HG03558 (cell line): ENCODE measurements around the gene DCP1A.
"Not testable (repeated sequence)": the region's sequence is repeated elsewhere in the genome, so short reads cannot be mapped to it uniquely, and the experiment has no call there.

Experiments used
- ATAC-seq: cut with Tn5 transposase; IDR thresholded peaks from one replicate; pipeline ENCODE4 v1.9.1; 2021; ENCODE audit warnings: moderate number of reproducible peaks; ENCODE audit not compliant: unreplicated experiment; ENCODE audit errors: extremely low read depth

DCP1A gene

GRCh38 chr3:53331871-53332270 is 15.5 kb downstream of the DCP1A start:
- ATAC-seq = no peak

- no peak for ATAC-seq
Observed at GRCh38 chr3:53329897-53330296, 17.4 kb downstream of the DCP1A start.

- no peak for ATAC-seq
Observed at GRCh38 chr3:53328746-53329145, 18.6 kb downstream of the DCP1A start.

GRCh38 chr3:53327986-53328385 is 19.4 kb downstream of the DCP1A start:
- ATAC-seq = not testable (repeated sequence)

GRCh38 chr3:53324105-53324504 is 23.2 kb downstream of the DCP1A start:
- no peak for ATAC-seq

DNA sequence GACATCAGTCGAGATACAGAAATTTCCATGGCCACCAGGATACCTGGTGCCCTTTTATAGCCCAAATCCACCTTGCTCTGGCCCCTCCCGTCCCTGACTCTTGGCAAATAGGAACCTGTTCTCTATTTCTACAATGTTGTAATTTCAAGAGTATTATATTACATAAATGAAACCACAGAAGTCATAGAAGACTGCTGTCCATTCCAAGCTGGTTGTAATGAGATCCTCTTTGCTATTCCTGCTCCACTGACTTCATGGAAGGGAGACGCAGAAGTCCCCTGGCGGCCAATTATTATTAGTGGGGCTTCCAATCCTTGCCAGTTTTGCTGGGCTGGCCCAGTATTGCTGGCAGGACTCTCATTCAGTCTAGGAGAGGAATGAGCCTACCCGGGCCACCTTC is 26.6 kb downstream of the DCP1A start:
- no peak for ATAC-seq

DNA sequence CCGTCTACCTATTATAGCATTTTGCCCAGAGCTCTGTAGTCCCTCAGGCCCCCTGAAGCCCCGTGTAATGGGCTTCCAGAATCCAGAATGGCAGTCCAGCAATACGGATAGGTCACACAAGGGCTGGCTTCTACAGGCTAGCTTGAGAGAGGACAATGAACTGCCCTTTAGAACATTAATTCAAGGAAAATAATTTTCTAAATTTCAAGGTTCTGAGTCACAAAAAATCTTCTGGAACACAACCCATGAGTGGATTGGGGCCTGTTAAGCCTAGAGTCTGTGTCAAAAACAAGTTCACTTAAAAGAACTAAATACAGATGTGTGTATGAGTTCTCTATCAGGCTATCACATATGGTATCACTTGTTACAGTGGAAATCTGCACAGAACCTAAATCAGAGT is 28.8 kb downstream of the DCP1A start:
- no peak for ATAC-seq

GRCh38 chr3:53312832-53313231 is 34.5 kb downstream of the DCP1A start:
- ATAC-seq = no peak

DNA sequence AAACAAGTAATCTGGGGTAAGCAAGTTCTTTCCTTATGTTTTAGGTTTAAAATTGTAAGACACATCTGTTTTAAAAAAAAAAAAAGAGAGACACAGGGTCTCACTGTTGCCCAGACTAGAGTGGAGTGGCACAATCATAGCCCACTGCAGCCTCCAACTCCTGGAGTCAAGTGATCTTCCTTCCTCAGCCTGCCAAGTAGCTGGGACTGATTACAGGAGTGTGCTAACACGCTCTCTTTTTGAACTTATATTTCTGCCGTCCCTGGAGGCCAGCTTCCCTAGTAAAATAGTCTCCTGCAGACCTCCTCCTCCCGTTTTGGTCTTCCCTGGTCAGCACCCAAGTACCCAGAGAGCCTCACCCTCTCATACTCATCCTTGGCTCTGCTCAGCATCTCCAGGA is 35.5 kb downstream of the DCP1A start:
- ATAC-seq = no peak

DNA sequence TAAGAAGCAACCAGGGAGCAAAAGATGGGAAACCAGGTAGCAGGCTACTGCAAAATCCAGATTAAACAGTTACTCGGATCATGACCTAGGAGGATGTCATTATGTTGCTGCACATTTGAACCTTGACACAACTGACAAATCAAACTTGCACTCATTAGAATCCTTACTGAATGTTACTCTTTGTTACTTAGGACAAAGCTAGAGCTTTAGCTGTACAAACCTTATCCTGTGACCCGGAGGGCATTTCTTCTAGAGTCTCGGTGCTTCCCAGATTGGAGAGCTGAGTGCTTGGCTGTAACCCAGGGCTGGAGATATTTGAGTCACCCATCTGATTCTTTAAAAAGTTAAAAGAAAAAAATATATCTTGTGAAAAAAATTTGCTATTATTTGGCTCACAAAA is 43.4 kb downstream of the DCP1A start:
- ATAC-seq = no peak

DNA sequence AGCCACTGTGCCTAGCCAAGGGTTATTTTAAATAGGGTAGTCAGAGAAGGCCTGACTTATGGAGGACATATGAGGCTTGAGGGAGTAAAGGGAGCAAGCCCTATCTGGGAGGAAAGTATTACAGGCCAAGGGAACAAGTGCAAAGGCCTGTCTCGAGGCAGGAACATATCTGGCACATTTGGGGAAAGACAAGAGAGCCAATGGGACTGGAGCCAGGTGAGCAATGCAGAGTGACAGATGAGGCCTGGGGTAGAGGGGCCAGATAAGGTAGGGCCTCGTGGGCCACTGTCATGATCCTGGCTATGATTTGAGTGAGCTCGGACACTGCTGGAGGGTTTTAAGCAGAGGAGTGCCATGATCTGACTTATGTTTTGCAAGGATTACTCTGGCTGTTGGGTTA is 43.8 kb downstream of the DCP1A start:
- no peak for ATAC-seq

- no peak for ATAC-seq
Observed at GRCh38 chr3:53300826-53301225, 46.5 kb downstream of the DCP1A start.

DNA sequence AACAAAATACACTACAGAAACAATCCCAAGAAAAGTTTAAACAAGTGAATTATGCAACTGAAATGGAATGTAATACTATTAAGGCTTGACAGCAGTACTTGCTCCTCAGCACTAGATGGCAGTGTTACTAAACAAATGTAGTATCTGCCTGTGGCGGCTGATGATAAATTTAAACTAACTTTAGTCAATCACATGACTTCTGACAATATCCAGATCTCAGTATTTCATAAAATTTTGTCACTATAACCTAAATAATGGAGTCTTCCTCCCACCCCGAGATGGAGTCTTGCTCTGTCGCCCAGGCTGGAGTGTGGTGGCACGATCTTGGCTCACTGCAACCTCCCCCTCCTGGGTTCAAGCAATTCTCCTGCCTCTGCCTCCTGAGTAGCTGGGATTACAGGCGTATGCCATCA is 47.7 kb downstream of the DCP1A start:
- not testable (repeated sequence) for ATAC-seq

- no peak for ATAC-seq
Observed at GRCh38 chr3:53295410-53295809, 51.9 kb downstream of the DCP1A start.

- no peak for ATAC-seq
Observed at GRCh38 chr3:53293867-53294266, 53.5 kb downstream of the DCP1A start.

GRCh38 chr3:53288214-53288613 is 59.1 kb downstream of the DCP1A start:
- no peak for ATAC-seq

GRCh38 chr3:53287131-53287629 is 60.2 kb downstream of the DCP1A start:
- no peak for ATAC-seq

DNA sequence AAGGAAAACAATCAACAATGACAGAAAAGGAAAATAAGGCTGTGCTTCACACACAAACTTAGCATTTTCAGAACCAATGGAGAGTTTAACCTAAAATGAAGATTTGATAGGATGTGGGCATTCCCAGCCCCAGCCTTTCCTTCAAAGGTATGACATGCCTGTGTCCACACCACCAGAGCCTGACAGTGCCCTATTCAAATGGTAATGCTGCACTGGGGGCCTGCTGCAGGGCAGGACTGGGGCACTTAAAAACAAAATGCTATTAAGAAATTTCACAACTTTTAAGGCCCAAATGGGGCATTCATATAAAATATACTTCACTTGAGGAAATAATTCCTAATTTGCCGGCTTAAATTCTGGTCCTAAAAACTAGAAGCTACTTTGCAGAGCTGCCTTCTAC is 60.6 kb downstream of the DCP1A start:
- no peak for ATAC-seq

- no peak for ATAC-seq
Observed at GRCh38 chr3:53282581-53282980, 64.8 kb downstream of the DCP1A start.

- no peak for ATAC-seq
Observed at GRCh38 chr3:53278667-53279066, 68.7 kb downstream of the DCP1A start.

GRCh38 chr3:53274938-53275605 is 72.3 kb downstream of the DCP1A start:
- no peak for ATAC-seq

- no peak for ATAC-seq
Observed at GRCh38 chr3:53273146-53273670, 74.1 kb downstream of the DCP1A start.
